ENCODE data around the gene ARHGAP10. TPM values are rescaled to one million over a fixed set of nuclear protein-coding genes. Genes with fewer than 3 reads are reported as not detected.
A peak's percentile ranks its signal among the peaks of the same experiment; 100 is the strongest.
"Not testable (repeated sequence)": the region's sequence is repeated elsewhere in the genome, so short reads cannot be mapped to it uniquely, and the experiment has no call there.

Gene ARHGAP10
- total RNA-seq, 1 donor from 2014 or later, result 64.0 TPM

DNA sequence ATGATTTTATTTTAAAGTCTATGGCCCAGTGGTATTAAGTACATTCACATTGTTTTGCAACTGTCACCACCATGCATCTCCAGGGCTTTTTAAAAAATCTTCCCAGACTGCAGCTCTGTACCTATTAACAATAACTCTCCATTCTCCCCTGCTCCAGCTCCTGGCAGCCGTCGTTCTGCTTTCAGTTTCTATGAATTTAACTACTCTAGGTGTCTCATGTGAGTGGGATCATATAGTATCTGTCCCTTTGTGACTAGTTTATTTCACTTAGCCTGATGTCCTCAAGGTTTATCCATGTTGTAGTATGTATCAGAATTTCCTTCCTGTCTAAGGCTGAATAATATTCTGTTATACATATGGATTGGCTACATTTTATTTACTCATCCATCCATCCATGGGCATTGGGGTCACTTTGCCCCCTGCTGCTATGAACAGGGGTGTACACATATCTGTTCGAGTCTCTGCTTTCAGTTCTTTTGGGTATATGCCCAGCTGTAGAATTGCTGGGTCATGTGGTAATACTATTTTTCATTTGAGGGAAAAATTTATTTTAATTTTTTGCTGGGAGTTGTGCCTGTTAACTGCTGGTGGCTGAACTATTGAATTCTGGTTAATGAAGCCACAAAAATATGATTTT, 131.3 kb downstream of the ARHGAP10 start:
- no peak for DNase-seq
- ATAC-seq (ENCODE audit: poor library complexity), result no peak
- intact Hi-C loops (cut with DNase I), result loop anchor here (5.0 kb wide), 1 partner anchor 131 kb away; the partner anchor contains the start of gene ARHGAP10

DNA sequence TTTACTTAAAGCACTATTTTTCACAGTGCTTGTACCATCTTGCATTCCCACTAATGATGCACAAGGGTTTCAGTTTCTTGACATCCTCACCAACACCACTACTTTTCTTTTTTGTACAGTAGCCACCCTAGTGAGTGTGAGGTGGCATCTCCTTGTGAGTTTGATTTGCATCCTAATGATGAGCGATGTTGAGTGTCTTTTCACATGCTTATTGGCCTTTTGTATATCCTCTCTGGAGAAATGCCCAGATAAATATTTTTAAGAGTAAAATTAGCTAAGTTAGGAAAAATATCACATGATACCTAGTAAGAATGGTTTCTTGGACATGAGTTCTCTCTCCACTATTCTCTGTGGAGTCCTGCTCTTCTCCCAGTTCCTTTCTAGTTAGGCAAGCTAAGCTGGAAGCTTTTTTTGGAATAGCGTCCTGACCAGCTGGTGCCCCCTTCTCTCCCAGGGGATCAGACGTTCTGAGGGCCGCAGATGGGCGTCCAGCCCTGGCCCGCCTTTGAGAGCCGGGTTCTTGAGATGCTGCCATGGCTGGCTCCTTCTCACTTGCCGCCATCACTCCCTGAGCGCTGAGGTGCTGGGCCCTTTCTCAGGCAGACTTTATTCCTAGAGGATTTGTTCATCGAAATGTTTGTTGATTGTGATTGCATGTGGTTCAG, 132.1 kb downstream of the ARHGAP10 start:
- DNase-seq (peak; percentile 55), ATAC-seq (ENCODE audit: poor library complexity) (peak; percentile 16)
- intact Hi-C loops (cut with DNase I), result loop anchor here (2.0 to 5.0 kb wide), 2 partner anchors 132 to 155 kb away; partner anchors contain the start of gene ARHGAP10

DNA sequence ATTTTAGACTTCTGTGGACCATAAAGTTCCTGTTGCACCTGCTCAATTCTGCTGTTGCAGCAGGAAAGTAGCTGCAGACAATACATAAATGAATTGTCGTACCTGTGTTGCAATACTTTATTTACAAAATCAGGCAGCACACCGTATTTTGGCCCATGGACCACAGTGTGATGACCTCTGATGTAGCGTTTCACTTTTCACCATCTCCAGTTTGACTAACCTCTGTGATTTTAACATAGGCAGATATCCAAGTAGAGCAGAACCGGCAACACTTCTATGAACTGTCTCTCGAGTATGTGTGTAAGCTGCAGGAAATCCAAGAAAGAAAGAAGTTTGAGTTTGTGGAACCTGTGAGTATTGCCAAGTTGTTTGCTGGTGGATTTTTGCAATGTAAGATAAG, 132.7 kb downstream of the ARHGAP10 start:
- ATAC-seq (ENCODE audit: poor library complexity) (no peak), DNase-seq (no peak)
- intact Hi-C loops (cut with DNase I), result loop anchor here (2.0 to 5.0 kb wide), 2 partner anchors 132 to 156 kb away; partner anchors contain the start of gene ARHGAP10

DNA sequence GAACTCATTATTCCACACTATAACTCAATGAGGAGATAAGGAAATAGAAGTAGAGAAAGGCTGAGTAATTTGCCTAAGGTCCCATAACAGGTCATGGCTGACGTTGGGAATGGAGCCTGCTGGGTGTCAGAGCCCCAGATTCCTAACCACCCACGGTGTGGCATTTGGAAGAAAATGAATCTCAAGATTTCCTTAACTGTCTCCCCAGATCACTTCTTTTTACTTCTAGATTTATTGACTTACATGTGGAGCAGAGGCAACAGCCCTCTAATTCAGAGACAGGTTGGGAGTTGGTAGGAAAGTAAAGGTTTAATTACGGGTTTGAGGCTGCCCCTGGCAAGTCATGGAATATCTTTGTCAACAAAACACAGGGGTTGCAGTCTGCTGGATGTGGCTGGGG, 134.0 kb downstream of the ARHGAP10 start:
- intact Hi-C loops (cut with DNase I), result loop anchor here (2.0 kb wide), 1 partner anchor 157 kb away; no protein-coding TSS in a partner anchor
- ATAC-seq (ENCODE audit: poor library complexity) (no peak), DNase-seq (no peak)

DNA sequence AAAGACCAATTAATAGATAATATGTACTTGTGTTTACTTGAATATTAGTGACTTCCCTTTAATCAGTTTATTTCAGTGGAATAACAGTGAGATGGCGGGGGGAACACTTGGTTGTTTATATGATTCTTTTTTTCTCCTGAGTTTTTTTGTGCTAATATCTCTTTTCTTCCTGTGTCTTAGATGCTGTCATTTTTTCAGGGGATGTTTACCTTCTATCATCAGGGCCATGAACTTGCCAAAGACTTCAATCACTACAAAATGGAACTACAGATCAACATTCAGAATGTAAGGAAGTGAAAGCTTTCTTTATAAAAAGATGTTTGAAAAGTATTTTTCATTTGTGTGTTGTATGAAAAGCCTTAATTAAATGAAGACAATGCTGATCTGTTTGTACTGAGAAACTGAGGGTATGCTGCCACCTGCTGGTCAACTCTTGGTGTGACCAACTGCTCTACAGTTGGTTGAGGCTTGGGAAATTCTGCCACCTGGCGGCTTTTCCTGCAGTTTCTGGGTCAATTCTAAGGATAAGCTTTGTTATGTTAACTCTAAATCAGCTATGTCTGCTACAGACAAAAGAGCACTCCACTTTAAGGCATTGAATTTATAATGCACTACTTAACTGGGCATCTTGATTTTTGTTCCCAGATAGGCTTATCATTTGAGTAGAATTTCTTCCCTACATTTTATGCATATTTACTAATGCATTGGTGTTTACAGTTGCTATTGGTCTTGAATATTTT, 134.8 kb downstream of the ARHGAP10 start:
- peak; percentile 94 for DNase-seq
- intact Hi-C loops (cut with DNase I), result no loop called here
- ATAC-seq (ENCODE audit: poor library complexity), result peak; percentile 91

DNA sequence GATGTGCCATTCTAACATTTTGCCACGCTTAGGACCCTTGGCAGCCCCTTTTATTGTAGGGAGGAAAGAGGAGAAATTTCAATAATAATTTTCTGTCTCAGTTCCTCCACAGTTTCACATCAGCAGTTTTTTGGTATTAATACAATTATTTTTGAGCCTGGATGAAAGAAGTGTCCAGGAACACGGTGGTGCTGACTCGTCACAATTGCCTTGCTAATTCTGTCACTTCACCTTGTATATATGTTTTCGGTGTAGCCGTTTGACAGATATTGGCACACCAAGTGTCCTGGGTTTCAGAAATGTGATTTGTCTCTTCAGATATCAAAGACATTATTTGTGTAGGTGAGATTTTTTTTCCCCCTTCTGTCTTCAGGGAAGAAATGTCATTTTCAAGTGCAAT, 142.2 kb downstream of the ARHGAP10 start:
- intact Hi-C loops (cut with DNase I), result no loop called here
- ATAC-seq (ENCODE audit: poor library complexity), result no peak
- DNase-seq, result no peak

DNA sequence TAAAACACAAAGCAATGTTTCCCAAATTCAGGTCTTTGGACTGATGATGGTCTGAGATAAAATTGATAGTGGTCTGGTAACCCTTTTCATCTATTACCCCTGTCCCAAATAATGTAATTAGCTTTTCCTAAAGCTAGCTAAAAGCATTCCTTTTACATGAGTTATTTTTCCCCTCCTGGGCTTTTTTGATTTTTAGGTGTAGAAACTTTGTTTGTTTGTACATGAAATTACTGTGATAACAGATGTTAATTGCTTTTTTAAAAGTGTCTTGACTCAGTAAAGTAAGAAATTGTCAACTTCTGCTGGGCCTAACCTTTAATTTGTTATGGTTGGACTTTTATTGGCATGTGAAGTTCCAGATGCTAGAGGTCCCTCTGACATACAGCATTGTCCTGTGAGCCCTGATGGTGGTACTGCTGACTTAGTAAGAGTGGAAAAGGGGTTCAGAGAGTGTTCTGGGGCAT, 145.5 kb downstream of the ARHGAP10 start:
- DNase-seq (no peak), ATAC-seq (ENCODE audit: poor library complexity) (peak; percentile 31)
- intact Hi-C loops (cut with DNase I), result no loop called here

DNA sequence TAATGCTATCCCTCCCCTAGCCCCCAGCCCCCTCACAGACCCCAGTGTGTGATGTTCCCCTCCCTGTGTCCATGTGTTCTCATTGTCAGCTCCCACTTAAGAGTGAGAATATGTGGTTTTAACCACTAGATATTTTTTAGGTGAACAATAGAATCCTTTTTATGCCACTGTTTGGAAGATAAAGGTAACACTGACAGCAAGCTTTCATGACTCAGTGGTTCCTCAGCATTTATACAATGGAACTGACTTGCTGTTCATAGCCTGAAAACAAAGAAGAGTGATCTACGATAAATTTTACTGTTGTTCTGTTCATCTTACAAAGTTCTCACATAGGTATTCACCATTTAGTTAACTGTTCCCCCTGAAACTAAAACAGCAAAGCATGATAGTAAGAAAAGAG, 147.8 kb downstream of the ARHGAP10 start:
- intact Hi-C loops (cut with DNase I), result no loop called here
- ATAC-seq (ENCODE audit: poor library complexity) (no peak), DNase-seq (no peak)

DNA sequence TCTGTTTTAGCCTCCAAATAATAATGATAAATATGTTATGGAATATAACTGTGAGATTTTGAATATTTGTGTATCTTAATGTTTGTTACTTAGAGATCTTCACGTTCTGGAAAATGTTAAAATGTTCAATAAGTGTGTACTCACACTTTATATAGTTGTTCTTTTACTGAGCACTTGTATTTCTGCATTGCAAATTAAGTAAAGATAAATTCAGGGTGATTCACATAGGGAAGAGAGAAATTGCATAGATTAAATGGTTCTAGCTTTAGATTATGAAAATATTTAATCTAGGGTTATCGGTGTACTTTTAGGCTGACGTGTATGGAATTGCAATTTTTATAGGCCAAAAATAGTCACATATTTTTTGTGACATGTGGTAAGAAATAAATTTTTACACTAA, 148.6 kb downstream of the ARHGAP10 start:
- intact Hi-C loops (cut with DNase I), result no loop called here
- ATAC-seq (ENCODE audit: poor library complexity), result no peak
- DNase-seq, result no peak

DNA sequence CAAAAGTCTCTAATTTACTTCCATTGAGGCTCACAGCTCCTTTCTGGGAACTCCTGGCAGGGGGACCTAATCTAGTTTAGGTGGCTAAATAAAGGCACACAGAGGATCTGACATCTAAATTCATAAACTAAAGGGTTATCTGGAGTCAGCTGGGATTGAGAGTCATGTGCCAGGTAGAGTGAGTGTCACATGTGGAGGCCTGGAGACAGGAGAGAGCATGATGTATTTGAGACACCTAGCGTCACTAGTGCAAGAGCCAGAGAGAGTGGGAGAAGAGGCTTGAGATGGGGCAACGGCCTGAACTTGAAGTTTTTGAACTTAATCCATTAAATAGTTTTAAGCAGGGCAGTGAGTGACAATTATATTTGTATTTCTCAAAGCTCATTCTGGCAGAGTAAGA, 152.6 kb downstream of the ARHGAP10 start:
- ATAC-seq (ENCODE audit: poor library complexity), result peak; percentile 38
- DNase-seq, result no peak
- intact Hi-C loops (cut with DNase I), result no loop called here

DNA sequence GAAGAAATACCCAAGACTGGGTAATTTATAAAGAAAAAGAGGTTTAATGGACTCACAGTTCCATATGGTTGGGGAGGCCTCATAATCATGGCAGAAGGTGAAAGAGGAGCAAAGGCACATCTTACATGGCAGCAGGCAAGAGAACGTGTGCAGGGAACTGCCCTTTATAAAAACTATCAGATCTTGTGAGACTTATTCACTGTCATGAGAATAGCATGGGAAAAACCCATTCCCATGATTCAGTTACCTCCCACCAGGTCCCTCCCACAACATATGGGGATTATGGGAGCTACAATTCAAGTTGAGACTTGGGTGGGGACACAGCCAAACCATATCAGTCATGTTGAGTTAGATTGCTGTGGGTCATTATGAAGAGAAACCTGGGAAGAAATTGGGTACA, 153.3 kb downstream of the ARHGAP10 start:
- DNase-seq; intact Hi-C loops (cut with DNase I); ATAC-seq (ENCODE audit: poor library complexity): not testable (repeated sequence)

DNA sequence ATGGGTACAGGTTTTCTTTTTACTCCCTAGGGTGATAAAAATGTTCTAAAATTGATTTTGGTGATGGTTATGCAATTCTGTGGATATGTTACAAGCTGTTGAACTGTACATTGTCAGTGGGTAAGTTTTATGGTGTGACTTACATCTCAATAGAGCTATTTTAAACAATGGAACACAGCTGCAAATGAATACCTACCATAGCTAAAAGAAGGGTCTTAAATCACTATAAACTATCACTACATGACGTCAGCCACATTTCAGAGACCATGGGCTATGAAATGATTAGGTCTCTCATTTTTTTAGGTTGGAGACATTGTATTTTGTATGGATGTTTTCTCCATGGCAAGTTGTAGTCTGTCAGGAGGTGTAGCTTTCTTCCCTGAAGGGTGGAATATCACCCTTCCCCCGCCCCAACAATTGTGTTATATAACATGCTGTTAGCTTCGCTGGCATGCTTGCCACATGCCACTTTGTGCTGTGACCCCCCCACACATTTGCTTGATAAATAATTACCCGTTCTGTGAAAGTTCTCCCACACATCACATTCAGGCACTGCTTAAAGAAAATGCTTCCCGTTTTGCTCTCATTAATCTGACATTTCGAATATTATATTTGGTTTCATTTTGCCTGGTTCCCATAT, 159.7 kb downstream of the ARHGAP10 start:
- ATAC-seq (ENCODE audit: poor library complexity), result peak; percentile 54
- intact Hi-C loops (cut with DNase I), result no loop called here
- DNase-seq, result no peak

DNA sequence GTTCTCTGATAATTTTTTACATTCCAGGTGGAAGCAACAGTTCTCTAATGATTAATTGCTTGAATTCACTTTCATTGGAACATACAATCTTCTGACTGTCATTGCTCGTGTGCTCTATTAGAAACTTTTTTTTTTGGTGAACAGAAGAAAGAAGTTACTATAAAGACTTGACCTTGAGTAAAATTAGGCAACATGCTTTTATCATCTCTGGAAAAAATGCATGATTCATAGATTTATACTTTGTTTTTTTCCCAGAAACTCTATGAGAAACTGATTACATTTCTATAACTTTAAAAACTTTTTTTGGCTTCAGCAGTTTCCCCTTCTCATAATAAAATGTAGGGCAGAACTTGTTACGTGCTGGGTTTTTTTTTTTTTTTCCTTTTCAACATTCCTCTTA, 167.6 kb downstream of the ARHGAP10 start:
- ATAC-seq (ENCODE audit: poor library complexity), result no peak
- DNase-seq, result no peak
- intact Hi-C loops (cut with DNase I), result no loop called here

DNA sequence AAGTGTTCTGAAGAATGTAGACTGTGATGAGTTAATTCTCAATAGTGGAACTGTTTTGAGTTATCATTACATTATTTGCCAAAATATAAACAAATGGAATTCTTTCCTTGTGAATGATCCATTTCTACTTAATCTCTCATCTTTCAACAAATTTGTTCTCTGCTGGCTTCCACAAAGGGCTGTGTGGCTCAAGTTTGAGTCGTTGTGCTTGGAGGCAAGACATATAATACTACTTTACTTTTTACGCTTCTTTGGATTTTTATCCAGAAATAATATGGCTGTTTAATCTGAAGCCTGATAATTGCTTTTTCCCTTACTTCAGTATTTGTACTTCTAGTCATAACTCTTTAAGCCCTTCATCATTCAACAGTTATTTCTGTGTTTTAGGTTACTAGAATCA, 169.5 kb downstream of the ARHGAP10 start:
- ATAC-seq (ENCODE audit: poor library complexity) (no peak), DNase-seq (no peak)
- intact Hi-C loops (cut with DNase I), result no loop called here

DNA sequence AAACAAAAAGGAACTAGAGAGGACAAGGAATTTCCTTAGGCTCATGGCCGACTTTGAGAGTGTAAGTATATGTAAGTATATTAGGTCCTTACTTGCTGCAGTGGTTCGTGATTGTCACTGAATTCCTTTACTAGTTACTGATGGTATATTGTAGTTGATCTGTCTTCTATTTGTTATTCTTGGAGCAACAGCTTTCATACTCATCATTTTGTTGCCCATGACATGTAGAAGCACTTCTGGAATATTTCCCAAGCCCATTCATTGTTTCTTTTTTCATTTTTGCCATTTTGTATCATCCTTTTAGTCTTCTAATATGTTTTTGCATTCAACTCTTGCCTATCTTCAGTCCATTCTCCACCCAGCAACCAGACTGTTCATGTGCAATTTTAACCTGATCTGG, 170.0 kb downstream of the ARHGAP10 start:
- DNase-seq (no peak), ATAC-seq (ENCODE audit: poor library complexity) (no peak)
- intact Hi-C loops (cut with DNase I), result no loop called here

DNA sequence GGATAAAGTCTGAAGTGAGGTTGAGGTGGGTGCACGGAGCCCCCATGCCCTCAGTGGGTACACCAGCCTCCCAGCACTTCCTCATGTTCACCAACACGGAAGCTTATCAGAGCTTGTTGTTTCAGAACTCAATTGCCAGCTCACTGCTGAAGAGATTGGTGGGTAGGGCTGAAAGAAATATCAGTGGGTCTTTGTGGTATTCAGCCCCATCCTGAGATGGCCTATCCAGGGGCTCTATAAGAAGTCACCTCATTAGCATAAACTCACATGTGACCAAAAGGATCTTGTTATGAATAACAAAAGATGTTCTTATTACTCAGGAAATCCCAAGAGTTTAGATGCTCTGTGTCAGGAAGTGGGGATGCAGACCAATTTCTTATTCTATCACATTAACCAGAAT, 177.3 kb downstream of the ARHGAP10 start:
- ATAC-seq (ENCODE audit: poor library complexity), result no peak
- no peak for DNase-seq
- intact Hi-C loops (cut with DNase I), result no loop called here

DNA sequence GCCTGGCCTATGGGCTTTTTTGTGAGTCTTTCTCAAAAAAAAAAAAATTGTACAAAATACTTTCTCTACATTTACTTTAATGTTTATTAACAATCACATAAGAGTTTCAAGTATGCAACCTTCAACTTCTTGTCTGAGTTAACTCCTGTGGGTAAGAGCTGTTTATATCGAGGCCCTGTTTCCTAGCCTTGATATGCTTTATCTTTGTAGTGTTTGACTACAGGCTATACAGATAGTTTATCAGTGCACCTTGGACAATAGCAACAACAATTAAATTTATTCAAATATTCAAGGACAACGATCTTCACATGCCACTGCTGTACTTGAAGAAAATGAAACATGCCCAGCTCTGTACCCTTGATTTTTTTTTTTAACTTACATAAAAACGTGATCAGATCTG, 178.4 kb downstream of the ARHGAP10 start:
- intact Hi-C loops (cut with DNase I), result no loop called here
- DNase-seq (no peak), ATAC-seq (ENCODE audit: poor library complexity) (no peak)

DNA sequence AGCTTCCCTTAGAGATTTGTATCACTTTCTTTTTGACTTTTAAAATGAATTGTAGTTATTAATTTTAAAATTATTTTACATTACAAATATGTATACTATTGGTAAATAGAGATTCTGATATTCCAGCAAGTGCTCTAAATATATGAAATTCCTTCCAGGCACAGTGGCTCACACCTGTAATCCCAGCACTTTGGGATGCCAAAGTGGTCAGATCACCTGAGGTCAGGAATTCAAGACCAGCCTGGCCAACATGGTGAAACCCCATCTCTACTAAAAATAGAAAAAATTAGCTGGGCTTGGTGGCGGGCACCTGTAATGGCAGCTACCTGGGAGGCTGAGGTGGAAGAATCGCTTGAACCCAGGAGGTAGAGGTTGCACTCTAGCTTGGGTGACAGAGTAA, 180.2 kb downstream of the ARHGAP10 start:
- DNase-seq; intact Hi-C loops (cut with DNase I); ATAC-seq (ENCODE audit: poor library complexity): not testable (repeated sequence)

DNA sequence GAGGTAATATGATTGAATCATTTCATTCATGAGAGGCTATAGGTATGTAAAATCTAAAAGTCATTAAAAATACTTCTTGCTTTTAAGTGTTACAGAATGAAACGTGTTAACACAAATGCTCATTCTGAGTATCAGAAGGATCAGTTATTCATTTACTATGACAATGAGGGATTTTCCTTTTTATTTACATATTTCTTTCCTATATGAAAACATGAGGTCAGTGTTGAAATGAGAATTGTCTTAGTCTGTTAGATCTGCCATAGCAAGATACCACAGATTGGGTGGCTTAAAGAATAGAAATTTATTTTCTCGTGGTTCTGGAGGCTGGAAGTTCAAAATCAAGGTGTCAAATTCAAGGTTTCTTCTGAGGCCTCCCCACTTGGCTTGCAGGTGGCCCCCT, 181.2 kb downstream of the ARHGAP10 start:
- no peak for ATAC-seq (ENCODE audit: poor library complexity)
- no peak for DNase-seq
- intact Hi-C loops (cut with DNase I), result no loop called here

All from Right ventricle myocardium superior (tissue), 1 donor.